ENCODE measurements around the gene GRID1.

DNA sequence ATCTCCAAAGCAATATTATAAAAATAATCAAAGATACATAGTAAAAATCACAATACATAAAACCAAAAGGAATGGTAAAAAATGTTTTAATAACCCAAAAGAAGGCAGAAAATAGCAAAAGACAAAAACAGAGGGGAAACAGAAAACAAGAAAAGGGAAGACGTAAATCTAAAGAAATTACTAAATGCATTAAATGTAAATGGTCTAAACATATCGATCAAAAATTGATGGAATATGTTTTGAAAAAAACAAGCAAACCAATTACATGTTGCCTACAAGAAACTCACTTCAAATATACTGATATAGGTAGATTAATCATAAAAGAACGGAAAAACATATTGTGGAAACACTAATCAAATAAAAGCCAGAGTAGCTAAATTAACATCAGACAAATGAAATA, 369.1 kb downstream of the GRID1 start:
- TF ChIP-seq CEBPB (tag; IDR thresholded peaks at IDR 0.05) (no peak), ZNF639 (CRISPR knock-in tag; conservative IDR thresholded peaks at IDR 0.05 in 1 of 2, IDR thresholded peaks at IDR 0.05 in 1 of 2) (no peak), ZBTB7A (IDR thresholded peaks at IDR 0.05; ENCODE audit: borderline replicate concordance, control insufficient read depth, low read depth, low read length) (no peak), MTA2 (IDR thresholded peaks at IDR 0.05; ENCODE audit: low read depth) (no peak), MAFG (tag; conservative IDR thresholded peaks at IDR 0.05) (no peak), ZNF232 (CRISPR knock-in tag; IDR thresholded peaks at IDR 0.05) (no peak), CC2D1A (IDR thresholded peaks at IDR 0.05) (no peak)
- TF ChIP-seq, protein P1, sequence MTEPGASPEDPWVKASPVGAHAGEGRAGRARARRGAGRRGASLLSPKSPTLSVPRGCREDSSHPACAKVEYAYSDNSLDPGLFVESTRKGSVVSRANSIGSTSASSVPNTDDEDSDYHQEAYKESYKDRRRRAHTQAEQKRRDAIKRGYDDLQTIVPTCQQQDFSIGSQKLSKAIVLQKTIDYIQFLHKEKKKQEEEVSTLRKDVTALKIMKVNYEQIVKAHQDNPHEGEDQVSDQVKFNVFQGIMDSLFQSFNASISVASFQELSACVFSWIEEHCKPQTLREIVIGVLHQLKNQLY (CRISPR knock-in tag; conservative IDR thresholded peaks at IDR 0.05): no peak
